ENCODE data around the gene PHF12. TPM values are rescaled to one million over a fixed set of nuclear protein-coding genes. Genes with fewer than 3 reads are reported as not detected.

PHF12 gene
- total RNA-seq, 1 donor from 2014 or later, result 54.5 TPM

DNA sequence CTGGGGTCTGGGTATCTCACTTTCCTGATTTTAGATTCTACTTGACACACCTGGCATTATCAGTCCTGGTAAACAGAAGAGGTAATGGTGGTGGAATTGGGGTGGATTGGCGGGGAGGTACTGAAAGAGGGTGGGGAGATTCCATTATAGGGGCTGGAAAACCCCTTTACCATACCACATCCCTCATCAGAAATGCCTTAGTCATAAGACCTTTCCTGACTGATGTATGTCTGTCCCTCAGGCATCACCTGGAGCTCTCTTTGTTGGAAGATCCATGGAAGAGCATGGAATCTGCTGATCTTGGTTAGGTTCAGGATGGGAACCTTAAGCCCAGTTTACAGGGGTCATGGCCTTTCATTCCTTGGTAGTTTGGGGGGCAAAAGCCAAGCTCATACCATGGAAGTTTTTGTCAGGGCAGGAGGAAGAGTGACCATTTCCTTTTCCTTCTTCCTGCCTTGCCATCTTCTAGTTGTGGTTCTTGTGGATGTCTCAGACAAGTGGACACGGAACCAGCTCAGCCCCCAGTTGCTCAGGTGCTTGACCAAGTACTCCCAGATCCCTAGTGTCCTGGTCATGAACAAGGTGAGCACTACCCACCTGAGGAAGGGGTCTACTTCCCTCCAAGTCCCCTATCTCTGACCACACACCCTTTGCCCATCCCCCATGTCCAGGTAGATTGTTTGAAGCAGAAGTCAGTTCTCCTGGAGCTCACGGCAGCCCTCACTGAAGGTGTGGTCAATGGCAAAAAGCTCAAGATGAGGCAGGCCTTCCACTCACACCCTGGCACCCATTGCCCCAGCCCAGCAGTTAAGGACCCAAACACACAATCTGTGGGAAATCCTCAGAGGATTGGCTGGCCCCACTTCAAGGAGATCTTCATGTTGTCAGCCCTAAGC is 93.2 kb downstream of the PHF12 start:
- H3K27me3 ChIP-seq, result no peaks in the 10 kb centered on the region
- peaks cover 10% of the 10 kb centered on the region for H3K4me1 ChIP-seq
- H3K4me3 ChIP-seq, result no peak overlapping the region
- TF ChIP-seq POLR2AphosphoS5 (IDR thresholded peaks at IDR 0.05; ENCODE audit: insufficient read depth in 1 of 2, low read depth in 1 of 2), result no peak
- DNase-seq (ENCODE audit: extremely low spot score in 2 of 2), result no peak
- no peak overlapping the region for H3K27ac ChIP-seq
- intact Hi-C loops (cut with DNase I), result no loop called here
- peaks cover 0 to 30% of the 10 kb centered on the region in 2 donors for H3K36me3 ChIP-seq
- no peaks in the 10 kb centered on the region for H3K9me3 ChIP-seq

DNA sequence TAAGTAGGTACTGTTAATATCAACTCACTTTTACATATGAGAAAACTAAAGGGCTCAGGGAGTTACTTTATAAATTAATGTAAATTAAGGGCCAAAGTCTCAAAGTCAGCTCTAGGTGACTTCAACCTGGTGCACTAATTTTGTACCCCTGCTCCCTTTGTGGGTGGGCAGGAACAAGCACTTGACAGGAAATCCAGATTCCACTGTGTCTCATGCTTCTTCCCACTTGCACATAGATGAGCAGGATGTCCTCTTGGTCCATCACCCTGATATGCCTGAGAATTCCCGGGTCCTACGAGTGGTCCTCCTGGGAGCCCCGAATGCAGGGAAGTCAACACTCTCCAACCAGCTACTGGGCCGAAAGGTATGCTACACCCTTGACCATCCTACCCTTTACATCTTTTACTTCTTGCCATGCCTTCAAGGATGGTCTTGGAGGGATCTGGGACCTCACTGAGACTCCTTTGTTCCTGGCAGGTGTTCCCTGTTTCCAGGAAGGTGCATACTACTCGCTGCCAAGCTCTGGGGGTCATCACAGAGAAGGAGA is 95.2 kb downstream of the PHF12 start:
- H3K27ac ChIP-seq, result no peak overlapping the region
- intact Hi-C loops (cut with DNase I), result no loop called here
- DNase-seq (ENCODE audit: extremely low spot score in 2 of 2), result no peak
- peaks cover 10% of the 10 kb centered on the region for H3K4me1 ChIP-seq
- TF ChIP-seq, protein P1, sequence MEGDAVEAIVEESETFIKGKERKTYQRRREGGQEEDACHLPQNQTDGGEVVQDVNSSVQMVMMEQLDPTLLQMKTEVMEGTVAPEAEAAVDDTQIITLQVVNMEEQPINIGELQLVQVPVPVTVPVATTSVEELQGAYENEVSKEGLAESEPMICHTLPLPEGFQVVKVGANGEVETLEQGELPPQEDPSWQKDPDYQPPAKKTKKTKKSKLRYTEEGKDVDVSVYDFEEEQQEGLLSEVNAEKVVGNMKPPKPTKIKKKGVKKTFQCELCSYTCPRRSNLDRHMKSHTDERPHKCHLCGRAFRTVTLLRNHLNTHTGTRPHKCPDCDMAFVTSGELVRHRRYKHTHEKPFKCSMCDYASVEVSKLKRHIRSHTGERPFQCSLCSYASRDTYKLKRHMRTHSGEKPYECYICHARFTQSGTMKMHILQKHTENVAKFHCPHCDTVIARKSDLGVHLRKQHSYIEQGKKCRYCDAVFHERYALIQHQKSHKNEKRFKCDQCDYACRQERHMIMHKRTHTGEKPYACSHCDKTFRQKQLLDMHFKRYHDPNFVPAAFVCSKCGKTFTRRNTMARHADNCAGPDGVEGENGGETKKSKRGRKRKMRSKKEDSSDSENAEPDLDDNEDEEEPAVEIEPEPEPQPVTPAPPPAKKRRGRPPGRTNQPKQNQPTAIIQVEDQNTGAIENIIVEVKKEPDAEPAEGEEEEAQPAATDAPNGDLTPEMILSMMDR (IDR thresholded peaks at IDR 0.05), result no peak
- TF ChIP-seq POLR2AphosphoS5 (IDR thresholded peaks at IDR 0.05; ENCODE audit: insufficient read depth in 1 of 2, low read depth in 1 of 2), result no peak
- no peak overlapping the region for H3K4me3 ChIP-seq
- H3K9me3 ChIP-seq, result no peaks in the 10 kb centered on the region
- H3K27me3 ChIP-seq, result no peaks in the 10 kb centered on the region
- H3K36me3 ChIP-seq, result peaks cover 0 to 30% of the 10 kb centered on the region in 2 donors

DNA sequence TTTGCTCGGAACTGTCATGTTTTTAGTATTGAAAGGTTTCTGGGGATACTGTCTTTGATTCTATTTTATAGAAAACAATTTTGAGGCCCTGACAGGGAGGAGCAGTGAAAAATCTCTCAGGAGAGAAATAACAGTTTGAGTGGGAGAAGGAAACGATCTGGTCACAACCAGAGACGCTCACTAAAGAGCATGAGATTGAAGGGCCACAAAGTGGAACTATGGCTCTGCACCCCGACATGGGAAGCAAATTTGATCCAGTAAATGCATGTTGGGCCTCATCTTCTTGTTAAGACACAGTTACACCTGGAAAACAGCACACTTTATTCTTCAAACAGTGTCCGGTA is 96.0 kb downstream of the PHF12 start:
- intact Hi-C loops (cut with DNase I), result no loop called here
- peaks cover 10% of the 10 kb centered on the region for H3K4me1 ChIP-seq
- peak overlapping the region; percentile 85 for H3K27ac ChIP-seq
- DNase-seq (ENCODE audit: extremely low spot score in 2 of 2), result no peak
- peak overlapping the region; percentile 73 to 75 for H3K4me3 ChIP-seq
- H3K9me3 ChIP-seq, result no peaks in the 10 kb centered on the region
- no peaks in the 10 kb centered on the region for H3K27me3 ChIP-seq
- peaks cover 0 to 29% of the 10 kb centered on the region in 2 donors for H3K36me3 ChIP-seq
- TF ChIP-seq POLR2A (IDR thresholded peaks at IDR 0.05) (no peak), POLR2AphosphoS5 (IDR thresholded peaks at IDR 0.05; ENCODE audit: insufficient read depth in 1 of 2, low read depth in 1 of 2) (no peak)
- TF ChIP-seq, protein P1 (IDR thresholded peaks at IDR 0.05), result no peak

MicroRNA genes within 50 kb of the gene (microRNA counts, 767-probe panel; counts per million panel counts)
- 3,915 to 3,921 counts per million in 2 donors for microRNA hsa-miR-144-3p
- 5,913 to 6,298 counts per million in 2 donors for microRNA hsa-miR-451a

Small RNA genes lying within 50 kb of the gene (microRNA-seq; reads per million reads assigned to microRNA genes)
- not detected for gene MIR451B (ENCODE audit: borderline number of aligned reads, borderline replicate concordance)

Other genes with a start within 250 kb of the PHF12 start
- 1.5 TPM for gene PROCA1, start 239.6 kb downstream of the PHF12 start, total RNA-seq
- 195 TPM for gene RAB34, start 233.7 kb downstream of the PHF12 start, total RNA-seq
- 600 TPM for gene RPL23A, start 231.5 kb downstream of the PHF12 start, total RNA-seq
- 2.9 TPM for gene TLCD1, start 225.3 kb downstream of the PHF12 start, total RNA-seq
- gene NEK8, start 222.7 kb downstream of the PHF12 start, total RNA-seq, result 0.98 TPM
- gene TRAF4, start 207.5 kb downstream of the PHF12 start, total RNA-seq, result 26.5 TPM
- gene FAM222B, start 108.7 kb downstream of the PHF12 start, total RNA-seq, result 14.2 TPM
- gene ERAL1, start 96.5 kb downstream of the PHF12 start, total RNA-seq, result 44.9 TPM
- gene FLOT2, start 53.8 kb downstream of the PHF12 start, total RNA-seq, result 56.2 TPM
- 11.8 TPM for gene DHRS13, start 48.4 kb downstream of the PHF12 start, total RNA-seq
- gene SEZ6, start 54.5 kb upstream of the PHF12 start, total RNA-seq, result not detected
- 1.7 TPM for gene PIPOX, start 91.6 kb upstream of the PHF12 start, total RNA-seq
- gene MYO18A, start 228.9 kb upstream of the PHF12 start, total RNA-seq, result 70.7 TPM